ENCODE data around the gene ERRFI1.
"Not testable (repeated sequence)": the region's sequence is repeated elsewhere in the genome, so short reads cannot be mapped to it uniquely, and the experiment has no call there.

Gene ERRFI1

GRCh38 chr1:8026153-8026975, at the start of gene ERRFI1:
TSS of gene ERRFI1 (minus strand) at chr1:8026309. CDS start at chr1:8015619, 10,690 bp downstream.
- peak; percentile 82 for DNase-seq
- in situ Hi-C loops (cut with MboI; ENCODE audit: low pct_unique_long_range_greater_than_20kb, low sequenced_read_pairs) = no loop called here

- in situ Hi-C loops (cut with MboI; ENCODE audit: low pct_unique_long_range_greater_than_20kb, low sequenced_read_pairs) = no loop called here
- DNase-seq = no peak
Observed at GRCh38 chr1:8075511-8076051, 49.5 kb upstream of the ERRFI1 start.

DNA sequence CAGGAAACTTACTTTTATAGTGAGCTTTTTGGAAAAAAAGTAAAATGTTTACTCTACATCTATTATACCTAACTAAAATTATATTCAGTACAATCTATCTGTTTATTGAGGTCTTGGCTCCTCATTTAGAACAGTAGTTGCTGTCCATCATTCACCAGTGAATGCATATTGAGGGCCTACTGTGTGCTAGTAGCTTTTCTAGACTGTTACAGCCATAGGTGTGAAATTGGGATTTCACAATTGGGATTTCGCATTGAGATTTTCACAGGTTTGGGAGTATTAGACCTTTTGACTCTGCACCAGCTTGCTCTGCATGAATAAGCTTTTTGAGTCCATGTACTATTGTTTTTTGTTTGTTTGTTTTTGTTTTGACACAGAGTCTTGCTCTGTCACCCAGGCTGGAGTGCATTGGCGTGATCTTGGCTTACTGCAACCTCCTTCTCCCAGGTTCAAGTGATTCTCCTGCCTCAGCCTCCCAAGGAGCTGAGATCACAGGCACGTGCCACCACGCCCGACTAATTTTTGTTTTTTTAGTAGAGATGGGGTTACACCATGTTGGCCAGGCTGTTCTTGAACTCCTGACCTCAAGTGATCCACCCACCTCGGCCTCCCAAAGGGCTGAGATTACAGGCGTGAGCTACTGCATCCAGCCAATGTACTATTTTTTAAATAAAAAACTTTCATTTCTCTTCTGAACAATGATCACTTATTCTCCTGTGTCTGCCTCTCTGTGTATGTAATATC, 47.2 kb upstream of the ERRFI1 start:
- DNase-seq = no peak
- in situ Hi-C loops (cut with MboI; ENCODE audit: low pct_unique_long_range_greater_than_20kb, low sequenced_read_pairs) = no loop called here

- DNase-seq = no peak
- in situ Hi-C loops (cut with MboI; ENCODE audit: low pct_unique_long_range_greater_than_20kb, low sequenced_read_pairs) = no loop called here
Observed at GRCh38 chr1:8070381-8070811, 44.3 kb upstream of the ERRFI1 start.

GRCh38 chr1:8069614-8070320, 43.7 kb upstream of the ERRFI1 start:
- DNase-seq; in situ Hi-C loops (cut with MboI; ENCODE audit: low pct_unique_long_range_greater_than_20kb, low sequenced_read_pairs): not testable (repeated sequence)

DNA sequence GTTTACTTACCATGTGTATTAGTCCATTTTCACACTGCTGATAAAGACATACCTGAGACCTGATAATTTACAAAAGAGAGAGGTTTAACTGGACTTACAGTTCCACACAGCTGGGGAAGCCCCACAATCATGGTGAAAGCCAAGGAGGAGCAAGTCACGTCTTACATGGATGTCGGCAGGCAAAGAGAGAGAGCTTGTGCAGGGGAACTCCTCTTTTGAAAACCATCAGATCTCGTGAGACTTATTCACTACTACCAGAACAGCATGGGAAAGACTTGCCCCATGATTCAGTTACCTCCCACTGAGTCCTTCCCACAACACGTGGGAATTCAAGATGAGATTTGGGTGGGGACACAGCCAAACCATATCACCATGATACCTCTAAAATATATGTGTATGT, 39.3 kb upstream of the ERRFI1 start:
- in situ Hi-C loops (cut with MboI; ENCODE audit: low pct_unique_long_range_greater_than_20kb, low sequenced_read_pairs) = no loop called here
- no peak for DNase-seq

GRCh38 chr1:8063298-8064036, 37.4 kb upstream of the ERRFI1 start:
- DNase-seq = no peak
- in situ Hi-C loops (cut with MboI; ENCODE audit: low pct_unique_long_range_greater_than_20kb, low sequenced_read_pairs) = no loop called here

DNA sequence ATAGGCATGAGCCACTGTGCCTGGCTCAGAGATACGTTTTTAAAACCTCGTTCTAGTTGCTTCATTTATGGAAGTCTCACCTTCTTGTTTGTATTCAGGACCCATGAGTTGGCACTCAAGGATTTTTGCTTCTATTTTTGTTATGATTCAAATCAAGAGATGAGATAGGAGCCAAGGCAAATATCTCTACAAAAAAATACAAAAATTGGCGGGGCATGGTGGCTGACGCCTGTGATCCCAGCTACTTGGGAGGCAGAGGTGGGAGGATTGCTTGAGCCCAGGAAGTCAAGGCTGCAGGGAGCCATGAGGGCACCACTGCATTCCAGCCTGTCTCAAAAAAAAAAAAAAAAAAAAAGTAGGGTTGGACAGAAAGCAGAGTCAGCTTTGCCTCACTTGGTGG, 36.8 kb upstream of the ERRFI1 start:
- in situ Hi-C loops (cut with MboI; ENCODE audit: low pct_unique_long_range_greater_than_20kb, low sequenced_read_pairs) = no loop called here

GRCh38 chr1:8061673-8062386, 35.7 kb upstream of the ERRFI1 start:
- in situ Hi-C loops (cut with MboI; ENCODE audit: low pct_unique_long_range_greater_than_20kb, low sequenced_read_pairs) = no loop called here
- no peak for DNase-seq

More for the DNA sequence above, 36.8 kb upstream of the ERRFI1 start:
- DNase-seq = no peak

GRCh38 chr1:8061210-8061609, 35.1 kb upstream of the ERRFI1 start:
- in situ Hi-C loops (cut with MboI; ENCODE audit: low pct_unique_long_range_greater_than_20kb, low sequenced_read_pairs) = no loop called here

GRCh38 chr1:8059161-8059622, 33.1 kb upstream of the ERRFI1 start:
- DNase-seq = no peak
- in situ Hi-C loops (cut with MboI; ENCODE audit: low pct_unique_long_range_greater_than_20kb, low sequenced_read_pairs) = no loop called here

More at GRCh38 chr1:8061210-8061609, 35.1 kb upstream of the ERRFI1 start:
- DNase-seq = no peak

- DNase-seq; in situ Hi-C loops (cut with MboI; ENCODE audit: low pct_unique_long_range_greater_than_20kb, low sequenced_read_pairs): not testable (repeated sequence)
Observed at GRCh38 chr1:8057779-8058178, 31.7 kb upstream of the ERRFI1 start.

- DNase-seq = no peak
- in situ Hi-C loops (cut with MboI; ENCODE audit: low pct_unique_long_range_greater_than_20kb, low sequenced_read_pairs) = no loop called here
Observed at GRCh38 chr1:8055973-8056372, 29.9 kb upstream of the ERRFI1 start.

DNA sequence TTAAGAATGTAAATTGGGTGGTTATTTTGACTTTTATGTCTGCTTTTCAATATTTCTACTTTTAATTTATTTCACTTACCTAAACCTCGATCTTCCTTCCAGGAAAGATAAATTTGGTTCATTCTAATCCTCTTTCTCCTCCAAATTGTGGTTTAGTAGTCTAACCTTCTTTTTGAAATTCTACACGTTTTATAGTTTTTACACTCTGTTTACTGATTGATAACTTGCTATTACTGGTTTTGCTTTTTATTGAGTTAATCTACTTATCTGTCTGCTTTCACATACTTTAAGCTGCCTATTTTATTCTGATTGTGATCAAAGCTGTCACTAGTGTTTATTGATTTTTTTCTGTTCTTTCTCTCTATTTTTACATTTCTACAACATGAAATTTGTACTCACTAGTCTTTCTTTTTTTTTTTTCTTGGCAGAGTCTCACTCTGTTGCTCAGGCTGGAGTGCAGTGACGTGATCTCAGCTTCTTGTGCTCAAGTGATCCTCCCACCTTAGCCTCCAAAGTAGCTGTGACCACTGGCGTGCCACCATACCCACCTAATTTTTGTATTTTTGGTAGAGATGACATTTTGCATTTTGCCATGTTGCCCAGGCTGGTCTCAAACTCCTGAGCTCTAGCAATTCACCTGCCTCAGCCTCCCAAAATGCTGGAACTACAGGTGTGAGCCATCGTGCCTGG, 27.9 kb upstream of the ERRFI1 start:
- in situ Hi-C loops (cut with MboI; ENCODE audit: low pct_unique_long_range_greater_than_20kb, low sequenced_read_pairs) = no loop called here
- no peak for DNase-seq

GRCh38 chr1:8051650-8052049, 25.5 kb upstream of the ERRFI1 start:
- in situ Hi-C loops (cut with MboI; ENCODE audit: low pct_unique_long_range_greater_than_20kb, low sequenced_read_pairs) = no loop called here
- DNase-seq = no peak

DNA sequence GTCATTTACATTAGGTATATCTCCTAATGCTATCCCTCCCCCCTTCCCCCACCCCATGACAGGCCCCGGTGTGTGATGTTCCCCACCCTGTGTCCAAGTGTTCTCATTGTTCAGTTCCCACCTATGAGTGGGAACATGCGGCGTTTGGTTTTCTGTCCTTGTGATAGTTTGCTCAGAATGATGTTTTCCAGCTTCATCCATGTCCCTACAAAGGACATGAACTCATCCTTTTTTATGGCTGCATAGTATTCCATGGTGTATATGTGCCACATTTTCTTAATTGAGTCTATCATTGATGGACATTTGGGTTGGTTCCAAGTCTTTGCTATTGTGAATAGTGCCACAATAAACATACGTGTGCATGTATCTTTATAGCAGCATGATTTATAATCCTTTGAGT, 23.1 kb upstream of the ERRFI1 start:
- DNase-seq; in situ Hi-C loops (cut with MboI; ENCODE audit: low pct_unique_long_range_greater_than_20kb, low sequenced_read_pairs): not testable (repeated sequence)

GRCh38 chr1:8047686-8048445, 21.8 kb upstream of the ERRFI1 start:
- no peak for DNase-seq
- in situ Hi-C loops (cut with MboI; ENCODE audit: low pct_unique_long_range_greater_than_20kb, low sequenced_read_pairs) = no loop called here

All from KBM-7 (cell line).